Activated CD4-positive, alpha-beta T cell treated with anti-CD3 and anti-CD28 coated beads for 4 hours (primary cell): Measurements from ENCODE around the gene NT5C3B.
"Not testable (repeated sequence)": the region's sequence is repeated elsewhere in the genome, so short reads cannot be mapped to it uniquely, and the experiment has no call there.

ENCODE experiments used
- DNase-seq, 2 donors: peaks; one replicate each; pipeline ENCODE4 v3.0.0-alpha.2; 2020

The NT5C3B gene

DNA sequence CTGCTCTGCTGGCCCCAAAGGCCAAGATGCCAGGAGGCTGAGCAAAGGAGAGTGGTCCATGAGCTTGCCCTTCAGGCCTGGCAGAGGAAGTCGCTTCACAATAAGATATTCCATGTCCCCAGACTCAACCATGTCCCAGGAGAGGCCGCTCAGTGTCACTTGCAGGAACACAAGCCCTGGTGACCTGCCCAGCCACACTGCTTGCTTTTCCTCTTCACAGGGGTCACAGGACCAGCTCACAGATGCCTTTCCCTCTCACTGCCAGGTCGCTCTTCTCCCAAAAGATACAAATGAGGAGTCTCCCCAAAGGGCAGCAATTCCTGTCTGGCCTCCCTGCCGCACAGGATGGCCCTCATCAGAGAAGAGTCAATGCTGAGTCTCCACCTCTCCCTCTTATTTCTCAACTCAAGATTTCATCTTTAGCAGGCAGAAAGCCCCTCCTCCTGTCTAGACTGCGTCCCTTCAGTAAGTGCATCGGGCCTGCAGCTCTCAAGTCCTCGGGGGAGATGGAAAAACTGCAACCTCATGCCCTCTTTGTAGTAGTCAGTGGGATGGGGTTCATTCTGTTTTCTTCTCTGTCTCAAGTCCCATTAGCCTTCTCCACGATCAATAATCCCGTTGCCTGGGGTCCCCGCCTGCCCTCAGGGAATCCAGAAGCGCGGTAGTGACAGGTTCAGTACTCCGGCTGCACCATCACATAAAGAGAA, 54.5 kb downstream of the NT5C3B start:
- DNase-seq = no peak

DNA sequence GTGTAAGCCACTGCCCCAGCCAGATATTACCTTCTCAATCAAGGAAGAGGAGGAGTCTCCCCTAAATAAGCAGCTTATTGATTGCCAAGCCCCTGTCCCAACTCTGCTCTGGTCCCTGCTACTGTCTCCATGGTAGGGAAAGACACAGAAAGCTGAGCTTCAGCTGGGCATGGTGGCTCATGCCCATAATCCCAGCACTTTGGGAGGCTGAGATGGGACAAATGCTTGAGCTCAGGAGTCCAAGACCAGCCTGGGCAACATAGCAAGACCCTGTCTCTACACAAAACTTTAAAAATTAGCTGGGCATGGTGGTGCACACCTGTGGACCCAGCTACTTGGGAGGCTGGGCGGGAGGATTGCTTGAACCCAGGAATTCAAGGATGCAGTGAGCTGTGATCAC, 56.1 kb downstream of the NT5C3B start:
- no peak for DNase-seq

DNA sequence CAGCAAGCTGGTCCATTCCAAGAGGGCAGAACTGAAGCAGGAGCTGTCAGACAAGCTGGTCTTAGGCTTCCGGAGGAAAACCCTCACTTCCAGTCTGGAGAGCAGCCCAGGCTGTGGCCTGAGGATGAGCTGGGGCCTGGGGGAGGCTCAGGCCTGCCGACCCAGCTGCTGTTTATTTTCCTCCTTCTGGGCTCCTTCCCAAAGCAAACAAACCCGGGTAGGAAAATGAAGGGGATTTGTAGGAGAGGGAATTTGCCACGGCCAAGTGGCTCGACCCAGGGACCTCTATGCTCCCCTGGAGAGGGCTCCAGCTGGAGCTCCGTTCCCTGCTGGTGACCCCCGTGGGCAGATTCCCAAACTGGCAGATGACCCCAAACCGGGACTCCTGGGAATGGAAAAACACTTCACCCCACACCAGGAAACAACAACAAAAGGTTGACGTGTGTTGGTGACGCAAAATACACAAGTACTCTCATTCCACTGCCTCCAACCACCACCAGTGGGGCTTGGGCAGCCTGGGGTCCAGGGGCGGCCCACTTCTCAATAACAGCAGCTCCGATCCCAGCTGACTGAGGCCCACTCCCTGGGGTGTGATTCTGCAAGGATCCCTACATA, 58.4 kb downstream of the NT5C3B start:
- no peak for DNase-seq

DNA sequence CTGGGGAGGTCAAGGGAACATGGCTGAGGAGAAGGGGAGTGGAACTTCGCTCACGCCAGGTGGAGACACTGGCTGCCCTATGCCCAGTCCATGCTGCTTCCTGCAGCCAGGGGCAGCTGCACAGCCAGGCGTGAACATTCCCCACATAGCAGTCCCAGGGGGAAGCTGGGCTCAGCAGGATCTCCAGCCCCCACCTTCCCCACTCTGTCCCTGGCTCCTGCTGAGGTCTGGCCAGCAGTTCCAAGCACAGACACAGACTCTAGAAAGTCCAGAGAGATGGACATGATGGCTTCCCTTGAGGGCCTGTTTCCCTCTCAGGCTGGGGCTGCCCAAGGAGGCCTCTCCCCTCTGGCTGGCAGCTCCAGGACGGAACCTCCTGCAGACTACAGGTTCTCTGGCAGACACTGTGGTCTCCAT, 58.9 kb downstream of the NT5C3B start:
- no peak for DNase-seq

DNA sequence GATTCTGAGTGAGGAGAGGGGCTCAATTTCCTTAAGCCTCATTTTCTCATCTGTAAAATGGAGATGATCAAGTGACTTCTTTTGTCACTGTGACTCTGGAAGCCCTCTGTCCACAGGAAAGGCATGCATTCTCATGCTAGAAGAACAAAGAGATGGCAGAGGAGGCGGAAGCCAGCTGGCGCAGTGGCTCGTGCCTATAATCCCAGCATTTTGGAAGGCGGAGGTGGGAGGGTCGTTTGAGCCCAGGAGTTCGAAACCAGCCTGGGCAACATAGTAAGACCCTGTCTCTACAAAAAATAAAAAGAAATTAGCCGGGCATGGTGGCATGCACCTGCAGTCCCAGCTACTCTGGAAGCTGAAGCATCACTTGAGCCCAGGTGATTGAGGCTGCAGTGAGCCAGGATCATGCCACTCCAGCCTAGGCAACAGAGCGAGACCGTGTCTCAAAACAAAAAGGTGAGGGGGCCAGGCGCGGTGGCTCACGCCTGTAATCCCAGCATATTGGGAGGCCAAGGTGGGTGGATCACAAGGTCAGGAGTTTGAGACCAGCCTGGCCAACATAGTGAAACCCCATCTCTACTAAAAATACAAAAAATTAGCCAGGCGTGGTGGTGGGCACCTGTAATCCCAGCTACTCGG, 59.7 kb downstream of the NT5C3B start:
- DNase-seq = not testable (repeated sequence)

DNA sequence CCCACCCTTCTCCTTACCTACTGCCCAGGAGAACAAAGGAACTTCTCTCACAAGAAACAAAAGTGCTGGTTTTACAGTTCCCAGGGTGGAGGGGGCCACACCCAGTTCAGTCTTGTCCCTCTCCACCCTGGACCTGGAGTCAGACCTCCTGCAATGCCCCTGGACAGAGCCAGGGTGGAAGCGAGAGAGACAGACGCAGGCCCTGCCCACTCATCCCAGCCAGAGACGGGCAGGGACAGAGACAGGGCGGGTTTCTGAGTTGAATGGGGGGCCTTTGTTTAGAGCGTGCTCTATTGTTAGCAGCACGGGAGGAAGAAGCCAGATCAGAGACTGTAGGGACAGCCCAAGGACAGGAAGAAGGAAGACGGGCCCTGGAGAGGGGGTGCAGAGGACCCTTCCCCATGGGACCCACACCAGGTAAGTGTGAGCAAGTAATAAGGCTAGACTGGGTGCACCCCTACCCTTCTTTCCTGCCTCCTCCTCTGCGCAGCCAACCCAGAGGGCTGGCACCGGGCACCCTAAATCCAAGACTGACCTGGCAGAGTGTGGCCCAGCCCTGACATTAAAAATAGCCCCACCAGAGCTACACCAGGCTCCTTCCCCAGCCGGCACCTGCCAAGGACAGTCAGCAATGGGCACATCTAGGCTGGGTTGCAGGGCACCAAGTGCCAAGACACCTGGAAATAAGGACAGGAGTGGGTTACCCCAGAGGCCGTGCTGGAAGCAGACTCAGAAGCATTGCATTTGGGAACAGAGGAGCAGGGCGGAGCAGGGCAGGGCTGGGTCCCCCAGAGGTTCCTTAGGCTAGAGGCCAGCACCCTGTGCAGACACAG, 60.4 kb downstream of the NT5C3B start:
- no peak for DNase-seq
